Measurements from ENCODE around the gene ALDH1L1.
"Not testable (repeated sequence)": the region's sequence is repeated elsewhere in the genome, so short reads cannot be mapped to it uniquely, and the experiment has no call there.

ALDH1L1 gene

GRCh38 chr3:126066676-126067075, 113.7 kb downstream of the ALDH1L1 start:
- not testable (repeated sequence) for H3K36me3 ChIP-seq (ENCODE audit: control insufficient read depth, insufficient read depth, low read length); H3K27me3 ChIP-seq (ENCODE audit: control insufficient read depth, insufficient read depth, low read length); H3K9me3 ChIP-seq (ENCODE audit: control insufficient read depth, low read length); H3K4me3 ChIP-seq (ENCODE audit: low read length); H3K9ac ChIP-seq (ENCODE audit: low read length)
- peaks cover 12% of the 10 kb centered on the region for H3K4me1 ChIP-seq (ENCODE audit: control insufficient read depth, insufficient read depth, low read length)

DNA sequence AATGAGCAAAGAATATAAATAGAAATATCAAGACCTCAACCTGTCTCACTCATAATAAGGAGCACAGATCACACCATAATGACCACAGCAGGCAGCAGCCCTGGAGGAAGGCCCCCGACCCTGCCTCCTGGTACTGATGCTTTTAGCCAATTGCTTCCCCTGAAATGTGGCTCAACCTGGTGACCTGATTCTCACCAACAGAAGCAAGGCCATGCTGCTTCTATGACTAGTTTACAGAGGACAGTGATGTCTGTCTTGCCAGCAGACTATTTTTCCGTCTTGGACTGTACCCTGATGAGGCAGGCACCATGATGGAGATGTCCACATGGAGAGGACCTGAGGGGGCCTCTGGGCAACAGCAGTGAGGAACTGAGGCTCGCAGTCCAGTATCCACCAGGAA, 114.5 kb downstream of the ALDH1L1 start:
- Histone ChIP-seq H3K36me3 (ENCODE audit: control insufficient read depth, insufficient read depth, low read length) (no peaks in the 10 kb centered on the region), H3K9ac (ENCODE audit: low read length) (no peak overlapping the region), H3K4me3 (ENCODE audit: low read length) (no peak overlapping the region), H3K27me3 (ENCODE audit: control insufficient read depth, insufficient read depth, low read length) (no peaks in the 10 kb centered on the region), H3K9me3 (ENCODE audit: control insufficient read depth, low read length) (no peaks in the 10 kb centered on the region), H3K4me1 (ENCODE audit: control insufficient read depth, insufficient read depth, low read length) (peaks cover 12% of the 10 kb centered on the region)

- Histone ChIP-seq H3K4me1 (ENCODE audit: control insufficient read depth, insufficient read depth, low read length) (peaks cover 12% of the 10 kb centered on the region), H3K4me3 (ENCODE audit: low read length) (no peak overlapping the region), H3K9ac (ENCODE audit: low read length) (no peak overlapping the region), H3K36me3 (ENCODE audit: control insufficient read depth, insufficient read depth, low read length) (no peaks in the 10 kb centered on the region), H3K27me3 (ENCODE audit: control insufficient read depth, insufficient read depth, low read length) (no peaks in the 10 kb centered on the region), H3K9me3 (ENCODE audit: control insufficient read depth, low read length) (no peaks in the 10 kb centered on the region)
These were observed 115.6 kb downstream of the ALDH1L1 start for GRCh38 chr3:126064627-126065258.

GRCh38 chr3:126063358-126063965, 116.9 kb downstream of the ALDH1L1 start:
- no peak overlapping the region for H3K4me3 ChIP-seq (ENCODE audit: low read length)
- no peaks in the 10 kb centered on the region for H3K27me3 ChIP-seq (ENCODE audit: control insufficient read depth, insufficient read depth, low read length)
- H3K9ac ChIP-seq (ENCODE audit: low read length), result no peak overlapping the region
- H3K36me3 ChIP-seq (ENCODE audit: control insufficient read depth, insufficient read depth, low read length), result no peaks in the 10 kb centered on the region
- peaks cover 12% of the 10 kb centered on the region for H3K4me1 ChIP-seq (ENCODE audit: control insufficient read depth, insufficient read depth, low read length)
- H3K9me3 ChIP-seq (ENCODE audit: control insufficient read depth, low read length), result no peaks in the 10 kb centered on the region

GRCh38 chr3:126061301-126062032, 118.9 kb downstream of the ALDH1L1 start:
- peaks cover 12% of the 10 kb centered on the region for H3K4me1 ChIP-seq (ENCODE audit: control insufficient read depth, insufficient read depth, low read length)
- H3K4me3 ChIP-seq (ENCODE audit: low read length), result no peak overlapping the region
- no peaks in the 10 kb centered on the region for H3K27me3 ChIP-seq (ENCODE audit: control insufficient read depth, insufficient read depth, low read length)
- no peaks in the 10 kb centered on the region for H3K9me3 ChIP-seq (ENCODE audit: control insufficient read depth, low read length)
- no peak overlapping the region for H3K9ac ChIP-seq (ENCODE audit: low read length)
- H3K36me3 ChIP-seq (ENCODE audit: control insufficient read depth, insufficient read depth, low read length), result no peaks in the 10 kb centered on the region

- Histone ChIP-seq H3K4me1 (ENCODE audit: control insufficient read depth, insufficient read depth, low read length) (peaks cover 12% of the 10 kb centered on the region), H3K4me3 (ENCODE audit: low read length) (no peak overlapping the region), H3K36me3 (ENCODE audit: control insufficient read depth, insufficient read depth, low read length) (no peaks in the 10 kb centered on the region), H3K9me3 (ENCODE audit: control insufficient read depth, low read length) (no peaks in the 10 kb centered on the region), H3K9ac (ENCODE audit: low read length) (no peak overlapping the region), H3K27me3 (ENCODE audit: control insufficient read depth, insufficient read depth, low read length) (no peaks in the 10 kb centered on the region)
These were observed 119.7 kb downstream of the ALDH1L1 start for GRCh38 chr3:126060613-126061145.

DNA sequence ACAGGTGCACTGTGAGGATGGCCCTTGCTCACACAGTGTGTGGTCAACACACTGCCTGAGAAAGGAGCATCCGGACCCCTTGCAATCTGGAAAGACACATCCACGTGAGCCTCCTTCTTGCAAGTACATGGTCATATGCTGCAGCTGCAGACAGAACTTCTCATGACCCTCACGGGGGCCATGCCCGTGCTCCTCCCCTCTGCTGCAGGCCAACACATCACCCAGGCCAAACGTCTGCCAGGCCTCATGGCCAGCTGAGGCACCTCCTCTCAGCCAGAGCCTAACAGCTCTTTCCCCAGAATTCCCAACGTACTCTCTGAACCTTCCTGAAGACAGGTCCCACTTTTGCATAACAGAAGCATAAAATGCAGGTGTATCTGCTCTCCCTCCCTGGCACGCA, 121.7 kb downstream of the ALDH1L1 start:
- Histone ChIP-seq H3K27me3 (ENCODE audit: control insufficient read depth, insufficient read depth, low read length) (no peaks in the 10 kb centered on the region), H3K4me1 (ENCODE audit: control insufficient read depth, insufficient read depth, low read length) (no peaks in the 10 kb centered on the region), H3K9ac (ENCODE audit: low read length) (no peak overlapping the region)

GRCh38 chr3:126057936-126058335, 122.5 kb downstream of the ALDH1L1 start:
- no peaks in the 10 kb centered on the region for H3K9me3 ChIP-seq (ENCODE audit: control insufficient read depth, low read length)
- H3K4me3 ChIP-seq (ENCODE audit: low read length), result no peak overlapping the region
- H3K27me3 ChIP-seq (ENCODE audit: control insufficient read depth, insufficient read depth, low read length), result no peaks in the 10 kb centered on the region
- H3K4me1 ChIP-seq (ENCODE audit: control insufficient read depth, insufficient read depth, low read length), result no peaks in the 10 kb centered on the region
- no peak overlapping the region for H3K9ac ChIP-seq (ENCODE audit: low read length)
- no peaks in the 10 kb centered on the region for H3K36me3 ChIP-seq (ENCODE audit: control insufficient read depth, insufficient read depth, low read length)

More for the DNA sequence above, 121.7 kb downstream of the ALDH1L1 start:
- Histone ChIP-seq H3K9me3 (ENCODE audit: control insufficient read depth, low read length) (no peaks in the 10 kb centered on the region), H3K4me3 (ENCODE audit: low read length) (no peak overlapping the region), H3K36me3 (ENCODE audit: control insufficient read depth, insufficient read depth, low read length) (no peaks in the 10 kb centered on the region)

GRCh38 chr3:126057501-126057819, 122.9 kb downstream of the ALDH1L1 start:
- Histone ChIP-seq H3K9ac (ENCODE audit: low read length) (no peak overlapping the region), H3K9me3 (ENCODE audit: control insufficient read depth, low read length) (no peaks in the 10 kb centered on the region), H3K36me3 (ENCODE audit: control insufficient read depth, insufficient read depth, low read length) (no peaks in the 10 kb centered on the region), H3K27me3 (ENCODE audit: control insufficient read depth, insufficient read depth, low read length) (no peaks in the 10 kb centered on the region), H3K4me1 (ENCODE audit: control insufficient read depth, insufficient read depth, low read length) (no peaks in the 10 kb centered on the region), H3K4me3 (ENCODE audit: low read length) (no peak overlapping the region)

DNA sequence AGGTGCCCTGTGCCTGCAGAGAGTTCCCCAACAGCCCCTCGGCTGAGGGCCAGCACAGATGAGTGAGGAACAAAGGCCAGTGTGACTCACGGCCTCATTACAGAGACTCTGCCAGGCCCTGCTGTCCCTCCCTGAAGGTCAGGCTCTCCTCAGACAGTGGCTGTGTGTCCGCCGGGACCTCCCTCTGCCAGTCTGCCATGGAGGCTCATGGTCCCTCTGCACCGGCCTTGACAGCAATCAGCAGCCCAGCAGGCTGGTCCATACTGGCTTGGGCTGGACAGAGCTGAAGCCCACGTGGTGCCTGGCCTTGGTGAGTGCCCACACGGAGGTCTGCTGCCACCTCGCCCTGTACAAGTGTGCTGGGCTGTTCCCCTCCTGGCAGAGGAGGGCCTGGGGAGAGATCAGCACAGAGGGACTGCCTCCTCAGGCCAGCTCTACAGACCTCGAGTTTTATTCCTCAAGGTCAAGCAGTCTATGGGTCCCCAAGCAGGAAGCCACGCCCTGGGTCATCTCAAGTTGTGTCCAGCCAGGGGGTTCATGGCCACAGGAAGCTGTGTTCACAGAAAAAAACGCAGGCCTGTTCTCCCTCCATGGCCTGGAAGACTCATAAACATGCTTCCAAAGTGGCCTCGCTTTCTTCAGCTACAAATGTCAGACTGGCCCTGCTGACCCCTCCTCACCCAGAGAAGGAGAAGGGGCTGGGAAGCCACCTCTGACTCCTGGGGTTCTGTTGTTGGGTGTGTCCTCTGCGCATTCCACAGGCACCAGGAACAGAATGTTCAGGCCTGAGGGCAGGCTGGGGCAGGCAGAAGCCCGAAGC, 123.5 kb downstream of the ALDH1L1 start:
- no peak overlapping the region for H3K9ac ChIP-seq (ENCODE audit: low read length)
- no peaks in the 10 kb centered on the region for H3K9me3 ChIP-seq (ENCODE audit: control insufficient read depth, low read length)
- H3K4me1 ChIP-seq (ENCODE audit: control insufficient read depth, insufficient read depth, low read length), result no peaks in the 10 kb centered on the region
- H3K27me3 ChIP-seq (ENCODE audit: control insufficient read depth, insufficient read depth, low read length), result no peaks in the 10 kb centered on the region
- no peak overlapping the region for H3K4me3 ChIP-seq (ENCODE audit: low read length)
- no peaks in the 10 kb centered on the region for H3K36me3 ChIP-seq (ENCODE audit: control insufficient read depth, insufficient read depth, low read length)

DNA sequence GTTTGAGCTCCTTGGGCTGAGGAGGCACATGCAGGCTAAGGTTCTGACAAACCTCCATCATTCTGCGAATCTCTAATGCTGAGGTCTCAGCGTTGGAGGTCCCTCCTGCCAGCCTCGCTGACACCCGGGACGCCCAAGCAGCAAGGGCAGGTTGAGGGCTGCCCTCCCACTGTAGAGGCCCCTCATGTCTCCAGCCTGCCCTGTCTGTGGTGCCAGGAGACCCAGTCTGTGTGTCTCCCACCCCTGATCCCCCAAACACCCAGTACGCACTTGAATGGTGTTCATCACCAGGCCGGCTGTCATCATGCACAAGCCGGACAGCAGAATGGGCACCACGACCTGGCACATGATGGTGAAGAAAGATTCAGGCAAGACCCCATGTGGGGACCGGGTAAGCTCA, 124.3 kb downstream of the ALDH1L1 start:
- Histone ChIP-seq H3K9ac (ENCODE audit: low read length) (no peak overlapping the region), H3K27me3 (ENCODE audit: control insufficient read depth, insufficient read depth, low read length) (no peaks in the 10 kb centered on the region), H3K4me1 (ENCODE audit: control insufficient read depth, insufficient read depth, low read length) (no peaks in the 10 kb centered on the region), H3K9me3 (ENCODE audit: control insufficient read depth, low read length) (no peaks in the 10 kb centered on the region), H3K36me3 (ENCODE audit: control insufficient read depth, insufficient read depth, low read length) (no peaks in the 10 kb centered on the region), H3K4me3 (ENCODE audit: low read length) (no peak overlapping the region)

- no peak overlapping the region for H3K4me3 ChIP-seq (ENCODE audit: low read length)
- H3K9ac ChIP-seq (ENCODE audit: low read length), result no peak overlapping the region
These were observed 125.5 kb downstream of the ALDH1L1 start for GRCh38 chr3:126054870-126055269.

More at GRCh38 chr3:126054870-126055269, 125.5 kb downstream of the ALDH1L1 start:
- Histone ChIP-seq H3K9me3 (ENCODE audit: control insufficient read depth, low read length) (no peaks in the 10 kb centered on the region), H3K36me3 (ENCODE audit: control insufficient read depth, insufficient read depth, low read length) (no peaks in the 10 kb centered on the region), H3K27me3 (ENCODE audit: control insufficient read depth, insufficient read depth, low read length) (no peaks in the 10 kb centered on the region), H3K4me1 (ENCODE audit: control insufficient read depth, insufficient read depth, low read length) (no peaks in the 10 kb centered on the region)

Measured in mucosa of stomach (tissue), 1 donor.